ENCODE measurements around the gene TSHB.

DNA sequence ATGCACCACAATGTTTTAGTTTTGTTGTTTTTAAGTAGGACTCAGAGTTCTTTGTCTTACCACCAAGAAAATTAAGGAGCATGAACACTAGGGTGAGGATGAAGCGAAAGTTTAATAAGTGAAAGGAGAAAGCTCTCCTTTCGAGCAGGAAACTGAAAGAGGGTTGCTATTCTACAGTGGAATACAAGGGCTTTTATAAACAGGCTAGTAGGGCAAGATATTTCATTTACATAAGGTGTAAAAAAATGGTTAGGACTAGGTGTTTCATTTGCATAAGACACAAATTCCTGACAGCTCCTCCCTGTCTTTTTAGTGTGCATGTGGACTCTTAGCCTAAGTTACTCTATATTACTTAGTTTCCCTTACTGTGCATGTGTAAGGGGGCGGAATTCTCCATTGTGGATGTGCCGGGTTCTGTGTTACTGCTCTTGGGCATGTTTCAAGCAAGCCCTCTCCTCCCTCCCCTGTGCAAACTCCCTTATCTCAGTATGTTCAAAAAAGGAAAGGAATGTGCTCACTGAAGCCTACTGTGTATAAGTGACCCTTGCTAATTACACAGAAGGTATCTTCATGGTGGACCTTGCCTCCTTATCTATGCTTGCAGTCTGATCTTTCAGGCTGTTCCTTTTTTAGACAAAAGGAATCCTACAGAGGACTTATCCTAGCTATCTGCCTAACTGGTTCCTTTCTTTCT, 7.3 kb downstream of the TSHB start:
- TF ChIP-seq, protein P1, sequence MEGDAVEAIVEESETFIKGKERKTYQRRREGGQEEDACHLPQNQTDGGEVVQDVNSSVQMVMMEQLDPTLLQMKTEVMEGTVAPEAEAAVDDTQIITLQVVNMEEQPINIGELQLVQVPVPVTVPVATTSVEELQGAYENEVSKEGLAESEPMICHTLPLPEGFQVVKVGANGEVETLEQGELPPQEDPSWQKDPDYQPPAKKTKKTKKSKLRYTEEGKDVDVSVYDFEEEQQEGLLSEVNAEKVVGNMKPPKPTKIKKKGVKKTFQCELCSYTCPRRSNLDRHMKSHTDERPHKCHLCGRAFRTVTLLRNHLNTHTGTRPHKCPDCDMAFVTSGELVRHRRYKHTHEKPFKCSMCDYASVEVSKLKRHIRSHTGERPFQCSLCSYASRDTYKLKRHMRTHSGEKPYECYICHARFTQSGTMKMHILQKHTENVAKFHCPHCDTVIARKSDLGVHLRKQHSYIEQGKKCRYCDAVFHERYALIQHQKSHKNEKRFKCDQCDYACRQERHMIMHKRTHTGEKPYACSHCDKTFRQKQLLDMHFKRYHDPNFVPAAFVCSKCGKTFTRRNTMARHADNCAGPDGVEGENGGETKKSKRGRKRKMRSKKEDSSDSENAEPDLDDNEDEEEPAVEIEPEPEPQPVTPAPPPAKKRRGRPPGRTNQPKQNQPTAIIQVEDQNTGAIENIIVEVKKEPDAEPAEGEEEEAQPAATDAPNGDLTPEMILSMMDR (IDR thresholded peaks at IDR 0.05; ENCODE audit: low read depth, low read length), result no peak
- TF ChIP-seq POLR2A (IDR thresholded peaks at IDR 0.05; ENCODE audit: extremely low read depth, insufficient read length) (no peak), MYC (IDR thresholded peaks at IDR 0.05; ENCODE audit: low read depth, low read length) (no peak)
- TF ChIP-seq, protein P2, sequence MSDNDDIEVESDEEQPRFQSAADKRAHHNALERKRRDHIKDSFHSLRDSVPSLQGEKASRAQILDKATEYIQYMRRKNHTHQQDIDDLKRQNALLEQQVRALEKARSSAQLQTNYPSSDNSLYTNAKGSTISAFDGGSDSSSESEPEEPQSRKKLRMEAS (IDR thresholded peaks at IDR 0.05; ENCODE audit: low read depth, low read length), result no peak

Data from NB4 (cell line).